OCI-LY1 (cell line): Measurements from ENCODE around the gene TCERG1L.

Experiments used
- H2AFZ ChIP-seq: fragments of 200-600 bp; sonication (generic), shearing (Covaris generic); 2 replicates; pipeline ENCODE4 v1.6.0; 2014; ENCODE audit warnings: antibody characterized with exemption, mild to moderate bottlenecking, low read length
- H3F3A ChIP-seq: fragments of 200-600 bp; sonication (generic), shearing (Covaris generic); 2 replicates; pipeline ENCODE4 v1.6.0; 2014; ENCODE audit warnings: mild to moderate bottlenecking, antibody characterized with exemption, low read length, moderate library complexity; ENCODE audit not compliant: insufficient read depth
- H3K27ac ChIP-seq: fragments of 200-600 bp; sonication (generic); 2 replicates; pipeline ENCODE4 v1.5.1; 2014; ENCODE audit warnings: low read length, mixed run types, mild to moderate bottlenecking, low read depth; ENCODE audit not compliant: poor library complexity, severe bottlenecking
- H3K27me3 ChIP-seq: fragments of 200-600 bp; sonication (generic); 2 replicates; pipeline ENCODE4 v1.6.0; 2014; ENCODE audit warnings: antibody characterized with exemption, mild to moderate bottlenecking, low read length, moderate library complexity; ENCODE audit not compliant: insufficient read depth
- H3K36me3 ChIP-seq: fragments of 200-600 bp; sonication (generic); 2 replicates; pipeline ENCODE4 v1.6.1; 2014; ENCODE audit warnings: mild to moderate bottlenecking, antibody characterized with exemption, low read length, moderate library complexity, mixed read lengths; ENCODE audit not compliant: insufficient read depth
- H3K4me1 ChIP-seq: fragments of 200-600 bp; sonication (generic); 2 replicates; pipeline ENCODE4 v1.5.1; 2014; ENCODE audit warnings: mild to moderate bottlenecking, low read length, moderate library complexity; ENCODE audit not compliant: insufficient read depth, severe bottlenecking
- H3K4me2 ChIP-seq: fragments of 200-600 bp; sonication (generic), shearing (Covaris generic); 2 replicates; pipeline ENCODE4 v1.6.1; 2014; ENCODE audit warnings: low read length
- H3K4me3 ChIP-seq: fragments of 200-600 bp; sonication (generic); 2 replicates; pipeline ENCODE4 v1.5.1; 2014; ENCODE audit warnings: low read length, low read depth, mild to moderate bottlenecking, mixed read lengths; ENCODE audit not compliant: poor library complexity, severe bottlenecking
- H3K79me2 ChIP-seq: fragments of 200-600 bp; shearing (Covaris generic); 2 replicates; pipeline ENCODE4 v1.6.1; 2016; ENCODE audit warnings: mixed run types, low read length, mixed read lengths; ENCODE audit not compliant: insufficient read depth
- H3K9ac ChIP-seq: fragments of 200-600 bp; sonication (generic), shearing (Covaris generic); 2 replicates; pipeline ENCODE4 v1.6.1; 2014; ENCODE audit warnings: mild to moderate bottlenecking, low read length, mixed read lengths
- H3K9me2 ChIP-seq: fragments of 200-600 bp; sonication (generic), shearing (Covaris generic); 2 replicates; pipeline ENCODE4 v1.6.1; 2014; ENCODE audit warnings: low read depth, mild to moderate bottlenecking, low read length, mixed read lengths
- H3K9me3 ChIP-seq: fragments of 200-600 bp; shearing (Covaris generic); 2 replicates; pipeline ENCODE4 v1.6.1; 2014; ENCODE audit warnings: low read length, mixed read lengths
- H4K20me1 ChIP-seq: fragments of 200-600 bp; sonication (generic), shearing (Covaris generic); 2 replicates; pipeline ENCODE4 v1.6.0; 2016; ENCODE audit warnings: mild to moderate bottlenecking, low read length; ENCODE audit not compliant: insufficient read depth
- CTCF ChIP-seq: fragments of 200-600 bp; sonication (generic), shearing (Covaris generic); IDR thresholded peaks from 2 replicates; pipeline ENCODE4 v1.5.1; 2017; ENCODE audit warnings: mild to moderate bottlenecking, antibody characterized with exemption, low read length, moderate library complexity, mixed read lengths
- EZH2 ChIP-seq: fragments of 200-600 bp; sonication (generic), shearing (Covaris generic); IDR thresholded peaks from 2 replicates; pipeline ENCODE4 v1.8.0; 2017; ENCODE audit warnings: borderline replicate concordance, mixed run types, mild to moderate bottlenecking, antibody characterized with exemption, low read length, moderate library complexity, mixed read lengths

Gene TCERG1L

GRCh38 chr10:131117416-131118212 is 193.9 kb downstream of the TCERG1L start:
- Histone ChIP-seq H3K79me2 (no peaks in the 10 kb centered on the region), H2AFZ (no peak overlapping the region), H3K4me3 (no peak overlapping the region), H3K9me3 (no peaks in the 10 kb centered on the region), H3K36me3 (no peaks in the 10 kb centered on the region), H3K27me3 (no peaks in the 10 kb centered on the region), H4K20me1 (no peaks in the 10 kb centered on the region), H3K9ac (no peak overlapping the region), H3K27ac (no peak overlapping the region), H3K9me2 (no peaks in the 10 kb centered on the region), H3K4me2 (no peak overlapping the region), H3F3A (no peaks in the 10 kb centered on the region), H3K4me1 (no peaks in the 10 kb centered on the region)
- TF ChIP-seq CTCF (no peak), EZH2 (no peak)

GRCh38 chr10:131116991-131117375 is 194.5 kb downstream of the TCERG1L start:
- TF ChIP-seq EZH2: no peak
- TF ChIP-seq CTCF: no peak
- Histone ChIP-seq H3K79me2 (no peaks in the 10 kb centered on the region), H3K9me2 (no peaks in the 10 kb centered on the region), H4K20me1 (no peaks in the 10 kb centered on the region), H2AFZ (no peak overlapping the region), H3K4me3 (no peak overlapping the region), H3K27me3 (no peaks in the 10 kb centered on the region), H3K9me3 (no peaks in the 10 kb centered on the region), H3K9ac (no peak overlapping the region), H3K4me2 (no peak overlapping the region), H3K4me1 (no peaks in the 10 kb centered on the region), H3K36me3 (no peaks in the 10 kb centered on the region), H3F3A (no peaks in the 10 kb centered on the region), H3K27ac (no peak overlapping the region)

- no peak overlapping the region for H3K9ac ChIP-seq
- TF ChIP-seq EZH2 (no peak), CTCF (no peak)
- no peak overlapping the region for H3K27ac ChIP-seq
- no peaks in the 10 kb centered on the region for H3K9me2 ChIP-seq
- no peaks in the 10 kb centered on the region for H3K27me3 ChIP-seq
- H3K9me3 ChIP-seq: no peaks in the 10 kb centered on the region
- no peak overlapping the region for H3K4me3 ChIP-seq
- no peak overlapping the region for H3K4me2 ChIP-seq
- H4K20me1 ChIP-seq: no peaks in the 10 kb centered on the region
- H3K4me1 ChIP-seq: no peaks in the 10 kb centered on the region
- H3K36me3 ChIP-seq: no peaks in the 10 kb centered on the region
- H3F3A ChIP-seq: no peaks in the 10 kb centered on the region
- no peak overlapping the region for H2AFZ ChIP-seq
- no peaks in the 10 kb centered on the region for H3K79me2 ChIP-seq
These were observed 195.1 kb downstream of the TCERG1L start for GRCh38 chr10:131116216-131116990.
